Measurements from ENCODE around the gene PNKP. TPM values are rescaled to one million over a fixed set of nuclear protein-coding genes. Genes with fewer than 3 reads are reported as not detected.

PNKP gene
- 34.3 TPM for polyA plus RNA-seq (ENCODE audit: insufficient read length)

- peak; percentile 93 for DNase-seq
Observed at GRCh38 chr19:49866933-49867782, at the start of gene PNKP. PNKP (minus strand) TSS chr19:49867576; CDS start chr19:49867204, 372 bp downstream.

GRCh38 chr19:49915271-49915670, 47.9 kb upstream of the PNKP start:
- no peak for DNase-seq

- no peak for DNase-seq
Observed at GRCh38 chr19:49913720-49914119, 46.3 kb upstream of the PNKP start.

DNA sequence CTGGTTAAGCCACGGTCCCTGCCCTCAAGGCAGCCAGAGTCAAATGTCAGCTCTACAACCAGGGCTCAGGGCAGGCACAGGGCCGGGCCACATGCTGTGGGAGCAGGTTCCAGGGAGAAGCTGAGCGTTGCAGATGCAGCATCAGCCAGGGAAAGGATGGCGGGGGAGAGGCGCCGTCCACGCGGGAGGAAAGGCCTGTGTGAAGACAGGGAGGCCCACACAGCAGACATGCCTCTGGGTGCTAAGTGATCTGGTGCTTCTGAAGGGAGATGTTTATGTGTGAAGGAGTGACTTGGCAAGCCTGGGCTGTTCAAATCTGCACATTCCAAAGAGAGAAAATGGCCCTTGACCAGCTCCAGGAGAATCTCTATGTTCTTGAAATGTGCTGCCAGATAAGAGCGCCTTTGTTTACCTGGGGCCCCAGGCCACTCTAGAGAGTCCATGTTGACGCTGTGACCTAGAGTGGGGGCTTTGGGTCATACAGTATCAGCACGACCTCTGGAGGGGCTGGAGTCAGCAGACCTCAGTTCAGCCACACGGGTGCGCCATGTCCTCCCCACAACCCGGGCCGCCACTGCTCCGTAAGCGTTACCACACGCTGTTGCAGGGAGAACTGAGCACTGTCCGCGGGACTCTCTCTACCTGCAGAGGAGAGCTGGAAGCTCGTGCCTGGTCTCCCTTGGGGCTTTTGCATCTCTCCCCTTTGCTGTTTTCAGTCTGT, 45.7 kb upstream of the PNKP start:
- DNase-seq: no peak

DNA sequence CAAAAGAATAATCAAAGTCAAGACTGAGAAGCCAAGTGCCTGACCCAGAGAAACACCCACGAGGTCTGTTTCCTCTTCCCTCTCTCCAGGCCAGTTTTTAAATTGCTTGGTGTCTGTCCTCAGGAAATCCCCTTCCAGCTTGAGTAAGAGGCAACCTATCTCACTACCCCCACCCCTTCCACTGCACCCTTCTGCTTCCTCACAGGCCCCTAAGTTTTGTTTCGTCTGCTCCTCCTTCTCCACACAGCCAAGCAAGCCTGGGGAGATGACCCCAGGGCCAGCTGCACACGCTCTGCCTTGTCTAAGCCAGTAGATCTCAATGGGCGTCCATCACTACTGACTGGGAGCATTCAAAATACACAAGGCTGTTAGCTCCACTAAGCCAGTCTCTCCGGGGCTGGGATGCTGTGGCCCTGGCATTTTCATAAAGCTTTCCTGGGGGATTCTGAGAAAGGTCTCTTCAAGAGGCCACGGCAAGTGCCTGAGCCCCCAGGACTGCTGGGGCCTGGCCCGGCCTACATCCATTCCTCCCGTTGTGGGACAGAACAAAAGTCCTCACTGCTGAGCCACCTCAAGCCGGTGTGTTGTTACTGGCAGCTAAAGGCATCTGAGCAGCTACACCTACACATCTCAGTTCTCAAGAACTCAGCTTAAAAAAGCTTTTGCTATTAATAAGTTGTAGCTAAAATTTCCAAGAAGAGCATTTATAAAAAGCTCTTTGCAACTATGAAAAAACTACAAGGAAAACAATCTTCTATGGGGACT, 44.2 kb upstream of the PNKP start:
- DNase-seq: no peak

DNA sequence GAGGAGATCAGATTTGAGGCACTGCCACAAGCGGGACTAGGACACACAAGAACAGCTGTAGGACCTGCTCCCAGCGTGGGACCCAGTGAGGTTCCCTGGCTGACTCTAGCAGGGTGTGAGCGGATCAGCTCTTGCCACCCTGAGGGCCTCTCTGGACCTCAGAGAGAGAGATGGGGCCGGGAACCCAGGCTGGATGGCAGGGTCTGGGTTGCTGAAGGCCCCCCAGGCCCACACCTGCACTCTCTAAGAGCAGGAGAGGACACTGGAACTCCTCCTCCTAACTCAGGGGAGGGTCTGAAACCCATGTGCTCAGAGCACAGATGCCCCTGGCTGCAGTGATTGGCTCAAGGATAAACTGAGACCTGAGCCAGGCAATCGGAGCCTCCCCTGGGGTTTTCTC, 42.8 kb upstream of the PNKP start:
- DNase-seq: no peak

- no peak for DNase-seq
Observed at GRCh38 chr19:49908480-49909420, 41.4 kb upstream of the PNKP start.

DNA sequence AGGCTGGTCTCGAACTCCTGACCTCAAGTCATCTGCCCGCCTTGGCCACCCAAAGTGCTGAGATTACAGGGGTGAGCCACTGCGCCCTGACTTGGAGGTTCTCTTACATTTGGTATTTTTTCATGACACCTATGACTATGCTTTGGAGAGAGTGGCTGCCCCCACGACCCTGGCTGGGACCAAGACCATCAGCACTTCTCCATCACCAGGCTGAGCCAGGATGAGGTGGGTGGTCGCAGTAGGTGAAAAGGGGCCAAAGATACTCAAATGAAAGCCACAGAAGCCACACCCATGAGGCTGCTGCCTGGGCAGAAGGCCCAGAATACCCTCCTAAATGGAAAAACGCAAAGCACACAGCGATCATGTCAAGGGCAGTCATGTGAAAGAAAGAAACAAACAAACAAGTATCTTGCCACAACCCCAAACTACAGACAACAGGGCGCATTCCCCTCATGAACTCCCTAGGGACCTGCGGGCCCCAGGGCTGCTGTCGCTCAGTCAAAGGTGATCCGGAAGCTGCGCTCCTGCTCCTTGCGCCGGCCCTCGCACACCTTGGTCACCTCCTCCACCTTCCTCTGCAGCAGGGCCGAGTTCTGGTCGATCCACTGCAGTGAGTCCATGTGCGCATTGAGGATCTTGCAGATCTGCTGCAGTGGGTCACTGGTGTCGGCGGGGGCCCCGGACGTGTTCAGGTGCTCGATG, 40.5 kb upstream of the PNKP start:
- DNase-seq: no peak

- DNase-seq: no peak
Observed at GRCh38 chr19:49906879-49907564, 39.6 kb upstream of the PNKP start.

- no peak for DNase-seq
Observed at GRCh38 chr19:49904136-49904535, 36.8 kb upstream of the PNKP start.

DNA sequence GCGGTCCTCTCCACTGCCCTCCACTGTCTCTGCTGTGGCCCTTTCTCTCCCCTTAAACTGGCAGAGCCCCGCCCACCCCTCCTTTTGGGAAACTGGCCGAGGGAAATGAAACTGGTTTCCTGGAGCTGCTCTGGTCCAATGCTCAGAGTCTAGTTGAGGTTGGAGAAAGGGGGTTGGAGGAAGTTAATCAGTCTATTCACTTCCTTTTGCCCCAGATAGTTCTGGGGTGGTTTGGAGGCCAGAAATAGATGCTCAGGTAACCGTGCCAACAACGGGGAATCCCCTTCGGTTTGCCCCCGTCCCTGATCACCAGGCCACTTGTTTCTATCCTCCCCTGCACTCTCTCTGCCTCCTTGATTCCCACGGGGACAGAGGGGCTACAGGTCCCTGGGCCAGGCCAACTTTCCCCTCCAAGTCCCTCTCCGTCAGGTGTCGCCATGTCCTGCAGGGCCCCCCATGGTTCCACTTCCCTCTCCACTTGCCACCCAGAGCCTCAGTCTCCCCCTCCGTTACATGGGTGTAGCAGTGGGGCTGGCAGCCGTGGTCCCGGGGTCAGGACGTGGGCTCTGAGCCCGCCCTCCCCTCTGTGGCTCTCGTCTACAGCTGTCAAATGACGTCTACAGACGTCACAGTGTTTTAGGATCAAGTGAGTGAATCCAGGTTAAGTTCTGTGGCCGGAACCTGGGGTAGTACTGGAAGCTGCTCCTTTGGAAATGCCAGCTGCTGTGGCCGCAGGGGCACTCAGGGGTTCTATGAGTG, 29.7 kb upstream of the PNKP start, which contains the start of gene IL4I1:
Gene IL4I1 (minus strand): TSS at position 25 of the 759 bp plus-strand sequence. CDS start 727 bp downstream, outside the sequence.
- DNase-seq: no peak

DNA sequence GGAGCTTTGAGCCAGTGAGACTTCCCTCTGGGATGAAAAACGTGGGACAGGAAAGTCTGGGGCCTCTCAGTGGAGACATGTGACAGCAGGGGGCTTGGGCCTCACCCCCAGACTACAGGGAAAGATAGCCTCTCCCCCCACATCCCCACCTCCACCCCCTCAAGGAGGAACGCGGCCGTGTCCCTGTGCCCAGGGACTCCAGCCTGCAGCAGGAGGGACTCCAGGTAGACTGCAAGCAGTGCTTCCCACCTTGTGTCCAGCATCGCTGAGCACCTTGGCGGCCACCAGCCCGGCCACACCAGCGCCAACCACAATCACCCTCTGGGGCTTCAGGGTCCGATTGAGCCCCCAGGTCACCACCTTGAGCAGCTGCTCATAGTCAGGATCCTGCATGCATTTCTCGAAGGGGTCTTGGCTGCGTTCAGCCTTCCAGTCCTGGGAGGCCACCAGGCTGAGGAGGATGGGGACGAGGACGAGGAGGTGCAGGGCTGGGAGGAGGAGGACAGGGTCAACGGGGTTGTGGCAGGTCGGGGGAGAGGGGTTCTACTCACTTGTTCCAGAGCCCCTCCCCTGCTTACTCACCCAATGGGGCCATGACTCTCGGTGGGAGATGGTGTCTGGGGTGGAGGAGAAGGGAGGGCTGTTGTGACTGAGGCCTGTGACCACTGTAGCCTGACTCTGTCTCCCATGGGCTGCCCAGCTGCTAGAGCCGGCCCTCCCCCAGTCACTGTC, 28.4 kb upstream of the PNKP start:
- DNase-seq: no peak

- no peak for DNase-seq
Observed at GRCh38 chr19:49894879-49895565, 27.6 kb upstream of the PNKP start.

GRCh38 chr19:49894011-49894664, 26.8 kb upstream of the PNKP start:
- DNase-seq: no peak

GRCh38 chr19:49892716-49893115, 25.3 kb upstream of the PNKP start:
- no peak for DNase-seq

DNA sequence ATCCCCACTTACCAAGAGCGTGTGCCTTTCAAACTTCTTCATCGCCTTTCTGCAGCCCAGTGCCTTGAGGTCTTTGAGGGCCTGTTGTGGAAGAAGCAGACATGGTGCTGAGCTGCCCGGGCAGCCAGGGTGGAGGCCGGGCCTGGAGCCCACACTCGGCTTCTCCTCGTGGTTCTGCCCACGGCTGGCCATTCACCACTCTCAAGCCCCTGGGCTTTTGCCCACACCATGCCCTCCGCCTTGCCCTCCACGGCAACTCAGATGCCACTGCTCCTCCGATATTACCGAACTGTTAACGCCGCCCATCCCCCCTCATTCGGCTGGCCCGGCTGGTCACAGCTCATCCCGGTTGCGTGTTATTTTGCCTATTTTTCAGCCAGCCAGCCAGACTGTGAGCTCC, 24.0 kb upstream of the PNKP start:
- no peak for DNase-seq

All from hindlimb muscle (tissue), 1 donor.